B cell (primary cell): ENCODE measurements around the gene CCDC136. TPM values are rescaled to one million over a fixed set of nuclear protein-coding genes. Genes with fewer than 3 reads are reported as not detected.

Experiments used
- ATAC-seq: fragments of 200-7000 bp; cut with Tn5 transposase; one replicate; pipeline ENCODE4 v1.10.0; 2021; ENCODE audit warnings: low read depth, mild to moderate bottlenecking, moderate number of reproducible peaks, moderate library complexity
- CTCF ChIA-PET: fragments of 350-600 bp; sonication (Branson Sonifier 250); formaldehyde crosslinking; loops from one replicate; lab custom pipeline; 2021; ENCODE audit warnings: antibody characterized with exemption, inconsistent platforms; lab: Charles Lee
- POLR2A ChIA-PET: fragments of 350-600 bp; sonication (Branson Sonifier 250); formaldehyde crosslinking; loops from one replicate; lab custom pipeline; 2021; ENCODE audit warnings: antibody characterized with exemption; lab: Charles Lee
- DNase-seq: peaks from one replicate; pipeline ENCODE4 v3.0.0; 2013
- H2AFZ ChIP-seq: 2 replicates; pipeline ENCODE4 v1.6.1; 2012; ENCODE audit warnings: mild to moderate bottlenecking, low read depth, low read length; ENCODE audit not compliant: insufficient read depth, poor library complexity, severe bottlenecking
- H3K27ac ChIP-seq, 2 donors: 1 replicate in 1 of 2; 2 replicates in 1 of 2; pipeline ENCODE4 v1.5.1; 2012 to 2013; ENCODE audit warnings: low read length in 2 of 2, mild to moderate bottlenecking in 2 of 2, moderate library complexity in 1 of 2
- H3K27me3 ChIP-seq, 4 experiments: fragments of 200-600 bp in 1 of 4; sonication (generic) in 1 of 4; replicated peaks in 1 of 4; 1 replicate in 2 of 4; 2 replicates in 2 of 4; pipeline versions ENCODE4 v1.6.1 to v1.7.0; 2013 to 2016; ENCODE audit warnings: low read length in 3 of 4, mild to moderate bottlenecking in 2 of 4, mixed read lengths in 1 of 4, moderate library complexity in 1 of 4; ENCODE audit not compliant: insufficient read depth in 4 of 4, control insufficient read depth in 3 of 4; ENCODE audit errors: control extremely low read depth in 1 of 4
- H3K36me3 ChIP-seq, 2 experiments: replicated peaks in 1 of 2; 1 replicate in 1 of 2; 2 replicates in 1 of 2; pipeline versions ENCODE4 v1.6.1 to v1.7.1; 2013; ENCODE audit warnings: low read length in 1 of 2; ENCODE audit not compliant: insufficient read depth in 2 of 2, control insufficient read depth in 1 of 2; ENCODE audit errors: control extremely low read depth in 1 of 2, extremely low read depth in 1 of 2
- H3K4me1 ChIP-seq, 2 donors: fragments of 200-600 bp in 1 of 2; sonication (generic) in 1 of 2; 1 replicate in 1 of 2; 2 replicates in 1 of 2; pipeline versions ENCODE4 v1.5.1 to v1.6.1; 2013 to 2017; ENCODE audit warnings: low read length in 2 of 2; ENCODE audit not compliant: control insufficient read depth in 2 of 2, insufficient read depth in 2 of 2
- H3K4me2 ChIP-seq: replicated peaks from 2 replicates; pipeline ENCODE3; 2012; ENCODE audit warnings: mild to moderate bottlenecking, low read depth, low read length; ENCODE audit not compliant: poor library complexity, severe bottlenecking
- H3K4me3 ChIP-seq, 5 experiments: fragments of 200-600 bp in 1 of 5; sonication (generic) in 1 of 5; 1 replicate in 3 of 5; 2 replicates in 2 of 5; pipeline versions ENCODE4 v1.5.1 to v1.7.0; 2011 to 2016; ENCODE audit warnings: low read length in 4 of 5, mild to moderate bottlenecking in 4 of 5, low read depth in 2 of 5, control low read depth in 1 of 5, moderate library complexity in 1 of 5; ENCODE audit not compliant: insufficient read depth in 1 of 5; ENCODE audit errors: control extremely low read depth in 1 of 5, extremely low read depth in 1 of 5
- H3K79me2 ChIP-seq: fragments of 200-600 bp; sonication (generic); one replicate; pipeline ENCODE4 v1.6.0; 2016; ENCODE audit warnings: low read length; ENCODE audit not compliant: control insufficient read depth, insufficient read depth
- H3K9ac ChIP-seq: fragments of 200-600 bp; sonication (generic); 2 replicates; pipeline ENCODE4 v1.6.1; 2017; ENCODE audit warnings: mild to moderate bottlenecking, low read length, moderate library complexity
- H3K9me3 ChIP-seq, 3 donors: one replicate each; pipeline versions ENCODE4 v1.6.1 to v1.7.1; 2013; ENCODE audit warnings: low read length in 2 of 3; ENCODE audit not compliant: control insufficient read depth in 2 of 3, insufficient read depth in 1 of 3; ENCODE audit errors: control extremely low read depth in 1 of 3
- H4K20me1 ChIP-seq: 2 replicates; pipeline ENCODE4 v1.6.0; 2012; ENCODE audit warnings: mild to moderate bottlenecking, low read length; ENCODE audit not compliant: insufficient read depth, control insufficient read depth, poor library complexity, severe bottlenecking
- H3K27ac Mint-ChIP-seq: one replicate; pipeline ENCODE4 v1.8.0; 2021; ENCODE audit warnings: mixed read lengths
- H3K27me3 Mint-ChIP-seq: one replicate; pipeline ENCODE4 v1.8.0; 2021; ENCODE audit warnings: mixed read lengths
- H3K4me1 Mint-ChIP-seq: one replicate; pipeline ENCODE4 v1.8.0; 2021; ENCODE audit warnings: mixed read lengths
- H3K4me3 Mint-ChIP-seq: one replicate; pipeline ENCODE4 v1.8.0; 2021; ENCODE audit warnings: mixed read lengths
- H3K9me3 Mint-ChIP-seq: one replicate; pipeline ENCODE4 v1.8.0; 2022; ENCODE audit warnings: mixed read lengths; ENCODE audit not compliant: insufficient read depth
- EZH2 ChIP-seq: IDR thresholded peaks from 2 replicates; pipeline ENCODE4 v1.6.1; 2012; ENCODE audit warnings: borderline replicate concordance, low read depth, mild to moderate bottlenecking, moderate library complexity, low read length; ENCODE audit not compliant: insufficient read depth, poor library complexity, severe bottlenecking
- WGBS: methylation state at CpG from one replicate; pipeline ENCODE4 v1.1.5; 2013; ENCODE audit warnings: missing lambda C conversion rate; ENCODE audit not compliant: insufficient coverage; 5-methylcytosine and 5-hydroxymethylcytosine counted together
- intact Hi-C: fragments of 100-400 bp; cut with micrococcal nuclease; formaldehyde crosslinking; loops from one replicate; pipeline ENCODE4 v1.10.0; 2022
- polyA plus RNA-seq: library from polyadenylated mRNA; depleted of rRNA; stranded (reverse); fragments of >200 nt; gene quantifications from 2 replicates; pipeline ENCODE4 v1.2.3, GENCODE V29; 2012
- total RNA-seq, 2 donors: library from RNA; stranded (reverse); fragments of 120-200 nt in 1 of 2; gene quantifications; 1 replicate in 1 of 2; 2 replicates in 1 of 2; pipeline versions ENCODE4 v1.2.3 to v1.2.4, GENCODE V29; 2013 to 2022
- TF ChIP-seq, protein P1 (sequence below): fragments of 200-600 bp; IDR thresholded peaks from one replicate; pipeline ENCODE4 v1.8.0; 2022; ENCODE audit warnings: antibody characterized with exemption, mild to moderate bottlenecking

Gene CCDC136
- total and polyA plus RNA-seq, 2 donors (not counting 1 experiment from before 2014, with no cell fraction given), result 2.2 to 13.9 TPM

- intact Hi-C loops, result no loop called here
- over 99% methylated on average over 18 of the region's 27 CpGs for WGBS
- DNase-seq (no peak), ATAC-seq (no peak)
- Mint-ChIP-seq H3K27me3 (peaks cover 7% of the 10 kb centered on the region), H3K4me1 (peaks cover 54% of the 10 kb centered on the region), H3K4me3 (no peak overlapping the region), H3K9me3 (no peaks in the 10 kb centered on the region), H3K27ac (no peak overlapping the region)
- H4K20me1 ChIP-seq, result peaks cover 43% of the 10 kb centered on the region
- ChIA-PET POLR2A (interaction anchor here (0.6 kb wide), 1 partner anchor 29 kb away, joined by 10 read pairs; no protein-coding TSS in a partner anchor), CTCF (interaction anchor here (1.1 kb wide), 1 partner anchor 17 kb away, joined by 7 read pairs; no protein-coding TSS in a partner anchor)
- H2AFZ ChIP-seq, result no peak overlapping the region
- no peak overlapping the region for H3K27ac ChIP-seq
- H3K79me2 ChIP-seq, result peaks cover 37% of the 10 kb centered on the region
- H3K9ac ChIP-seq, result no peak overlapping the region
- peaks cover 25 to 34% of the 10 kb centered on the region in 2 donors for H3K4me1 ChIP-seq
- peaks cover 0 to 14% (median 5%) of the 10 kb centered on the region in 4 experiments for H3K27me3 ChIP-seq
- H3K36me3 ChIP-seq, result peaks cover 0 to 18% of the 10 kb centered on the region in 2 experiments
- no peaks in the 10 kb centered on the region for H3K9me3 ChIP-seq
- no peak overlapping the region for H3K4me2 ChIP-seq
- no peak overlapping the region for H3K4me3 ChIP-seq
- TF ChIP-seq, protein P1, sequence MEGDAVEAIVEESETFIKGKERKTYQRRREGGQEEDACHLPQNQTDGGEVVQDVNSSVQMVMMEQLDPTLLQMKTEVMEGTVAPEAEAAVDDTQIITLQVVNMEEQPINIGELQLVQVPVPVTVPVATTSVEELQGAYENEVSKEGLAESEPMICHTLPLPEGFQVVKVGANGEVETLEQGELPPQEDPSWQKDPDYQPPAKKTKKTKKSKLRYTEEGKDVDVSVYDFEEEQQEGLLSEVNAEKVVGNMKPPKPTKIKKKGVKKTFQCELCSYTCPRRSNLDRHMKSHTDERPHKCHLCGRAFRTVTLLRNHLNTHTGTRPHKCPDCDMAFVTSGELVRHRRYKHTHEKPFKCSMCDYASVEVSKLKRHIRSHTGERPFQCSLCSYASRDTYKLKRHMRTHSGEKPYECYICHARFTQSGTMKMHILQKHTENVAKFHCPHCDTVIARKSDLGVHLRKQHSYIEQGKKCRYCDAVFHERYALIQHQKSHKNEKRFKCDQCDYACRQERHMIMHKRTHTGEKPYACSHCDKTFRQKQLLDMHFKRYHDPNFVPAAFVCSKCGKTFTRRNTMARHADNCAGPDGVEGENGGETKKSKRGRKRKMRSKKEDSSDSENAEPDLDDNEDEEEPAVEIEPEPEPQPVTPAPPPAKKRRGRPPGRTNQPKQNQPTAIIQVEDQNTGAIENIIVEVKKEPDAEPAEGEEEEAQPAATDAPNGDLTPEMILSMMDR, result no peak
- no peak for TF ChIP-seq EZH2
These were observed 74.5 kb downstream of the CCDC136 start for GRCh38 chr7:128865996-128866877.

GRCh38 chr7:128867241-128867640, 75.5 kb downstream of the CCDC136 start:
- ATAC-seq (no peak), DNase-seq (no peak)
- Histone ChIP-seq H3K27me3 (peaks cover 0 to 14% (median 5%) of the 10 kb centered on the region in 4 experiments), H3K4me3 (no peak overlapping the region), H3K9ac (no peak overlapping the region), H2AFZ (no peak overlapping the region), H3K79me2 (peaks cover 37% of the 10 kb centered on the region), H3K27ac (no peak overlapping the region), H3K9me3 (no peaks in the 10 kb centered on the region), H3K4me1 (peaks cover 23 to 31% of the 10 kb centered on the region in 2 donors), H3K4me2 (no peak overlapping the region), H3K36me3 (peaks cover 0 to 18% of the 10 kb centered on the region in 2 experiments), H4K20me1 (peaks cover 43% of the 10 kb centered on the region)
- POLR2A ChIA-PET, result interaction anchor here (0.6 kb wide), 1 partner anchor 222 kb away, joined by 4 read pairs; no protein-coding TSS in a partner anchor
- H3K27me3 Mint-ChIP-seq, result peaks cover 7% of the 10 kb centered on the region
- TF ChIP-seq, protein P1, result no peak
- TF ChIP-seq EZH2, result no peak
- no peak overlapping the region for H3K27ac Mint-ChIP-seq
- 95% methylated on average over 4 of the region's 4 CpGs for WGBS
- peaks cover 52% of the 10 kb centered on the region for H3K4me1 Mint-ChIP-seq
- intact Hi-C loops, result no loop called here
- H3K9me3 Mint-ChIP-seq, result no peaks in the 10 kb centered on the region
- CTCF ChIA-PET, result interaction anchor here (1.1 kb wide), 1 partner anchor 16 kb away, joined by 7 read pairs; no protein-coding TSS in a partner anchor
- H3K4me3 Mint-ChIP-seq, result no peak overlapping the region
